ENCODE results near the gene ZDHHC17.
"Not testable (repeated sequence)": the region's sequence is repeated elsewhere in the genome, so short reads cannot be mapped to it uniquely, and the experiment has no call there.

ZDHHC17 gene

DNA sequence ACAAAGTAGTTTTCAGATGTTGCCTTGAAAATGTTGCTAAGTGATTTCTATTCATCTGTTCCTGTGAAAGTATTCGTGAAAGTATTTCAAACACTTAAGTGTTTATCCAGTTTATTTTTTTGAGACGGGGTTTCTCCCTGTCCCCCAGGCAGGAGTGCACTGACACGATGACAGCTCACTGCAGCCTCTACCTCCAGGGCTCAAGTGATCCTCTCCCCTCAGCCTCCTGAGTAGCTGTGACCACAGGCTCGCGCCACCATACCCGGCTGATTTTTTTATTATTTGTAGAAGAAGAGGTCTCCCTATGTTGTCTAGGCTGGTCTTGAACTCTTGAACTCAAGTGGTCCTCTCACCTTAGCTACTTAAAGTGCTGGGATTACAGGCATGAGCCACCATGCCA lies 1.7 kb downstream of the ZDHHC17 start:
- no peak for DNase-seq (ENCODE audit: low read depth in 2 of 2, low spot score in 1 of 2)

DNA sequence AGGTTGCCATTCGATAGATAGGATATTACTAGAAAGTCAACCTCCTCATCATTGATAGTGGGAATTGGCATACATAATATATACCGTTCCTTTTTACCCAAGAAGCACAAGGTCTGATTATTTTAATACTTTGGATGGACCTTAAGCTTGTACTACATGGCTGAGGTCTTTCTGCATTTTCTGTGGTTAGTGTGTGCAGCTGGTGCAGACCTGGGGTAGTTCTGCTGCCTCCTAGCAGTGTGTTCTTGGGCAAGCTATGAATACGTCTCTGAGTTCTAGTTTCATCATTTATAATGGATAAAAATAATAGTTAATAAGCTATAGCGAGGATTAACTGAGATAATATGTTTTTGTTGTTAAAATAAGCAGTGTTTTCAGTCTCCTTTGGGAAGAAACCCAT lies 2.2 kb downstream of the ZDHHC17 start:
- no peak for DNase-seq (ENCODE audit: low read depth in 2 of 2, low spot score in 1 of 2)

DNA sequence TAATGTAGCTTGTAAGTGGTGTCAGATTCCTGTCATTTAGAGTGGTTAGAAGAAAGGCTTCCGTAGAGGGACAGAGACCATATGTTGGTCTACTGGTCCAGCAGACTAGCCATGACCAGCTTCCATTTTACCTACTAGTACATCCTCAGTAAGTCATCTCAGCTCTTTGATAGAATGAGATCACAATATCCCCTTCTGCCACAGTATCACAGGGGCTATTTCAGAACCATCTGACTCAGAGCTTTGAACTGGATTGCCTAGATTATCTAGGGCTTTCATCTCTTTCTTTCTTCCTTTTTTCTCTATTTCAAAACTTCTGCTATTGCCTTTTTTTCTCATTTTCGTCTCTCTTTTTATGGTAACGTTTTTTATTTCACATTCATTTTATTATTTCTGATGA lies 4.7 kb downstream of the ZDHHC17 start:
- DNase-seq (ENCODE audit: low read depth in 2 of 2, low spot score in 1 of 2), result no peak

DNA sequence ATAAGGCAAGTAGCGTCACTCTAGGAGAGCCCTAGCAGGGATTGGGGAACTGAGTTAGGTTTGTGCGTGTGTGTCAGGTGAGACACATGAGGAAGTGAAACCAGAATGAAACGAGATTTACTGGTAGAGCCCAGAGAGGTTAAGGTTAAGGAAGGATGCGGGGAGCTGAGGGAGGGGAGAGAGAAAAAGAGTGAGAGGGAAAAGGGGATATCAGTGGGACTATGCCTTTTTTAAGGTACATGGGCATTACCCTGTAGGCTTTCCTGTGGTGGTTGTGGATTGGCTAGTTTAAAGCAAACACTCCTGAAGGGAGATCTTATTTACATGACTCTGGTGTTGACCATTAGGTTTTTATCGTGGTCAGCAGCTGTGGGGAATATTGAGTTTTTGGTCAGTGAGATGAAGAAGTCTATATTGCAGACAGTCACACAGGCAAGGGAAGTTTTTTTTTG lies 13.9 kb downstream of the ZDHHC17 start:
- DNase-seq (ENCODE audit: low read depth in 2 of 2, low spot score in 1 of 2), result no peak

DNA sequence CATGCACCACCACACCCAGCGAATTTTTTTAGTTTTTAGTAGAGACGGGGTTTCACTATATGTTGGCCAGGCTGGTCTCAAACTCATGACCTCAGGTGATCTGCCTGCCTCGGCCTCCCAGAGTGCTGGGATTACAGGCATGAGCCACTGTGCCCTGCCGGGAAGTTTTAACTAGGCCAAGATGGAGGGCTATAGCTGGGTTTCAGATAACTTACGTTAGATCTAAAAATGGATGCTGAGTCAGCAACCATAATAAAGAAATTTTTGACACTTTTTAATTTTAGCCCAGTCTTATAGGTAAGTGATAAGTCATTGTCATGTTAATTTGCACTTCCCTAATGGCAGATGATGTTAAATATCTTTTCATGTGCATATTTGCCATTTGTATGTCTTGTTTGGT lies 14.4 kb downstream of the ZDHHC17 start:
- no peak for DNase-seq (ENCODE audit: low read depth in 2 of 2, low spot score in 1 of 2)

DNA sequence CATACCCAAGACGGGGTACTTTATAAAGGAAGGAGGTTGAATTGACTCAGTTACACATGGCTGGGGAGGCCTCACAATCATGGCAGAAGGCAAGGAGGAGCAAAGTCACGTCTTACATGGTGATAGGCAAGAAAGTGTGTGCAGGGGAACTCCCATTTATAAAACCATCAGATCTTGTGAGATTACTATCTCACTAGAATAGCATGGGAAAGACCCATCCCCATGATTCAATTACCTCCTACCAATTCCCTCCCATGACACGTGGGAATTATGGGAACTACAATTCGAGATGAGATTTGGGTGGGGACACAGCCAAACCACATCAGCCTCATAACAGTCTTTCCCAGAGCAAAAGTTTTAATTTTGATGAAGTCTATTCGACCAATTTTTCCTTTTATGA lies 15.4 kb downstream of the ZDHHC17 start:
- DNase-seq (ENCODE audit: low read depth in 2 of 2, low spot score in 1 of 2), result not testable (repeated sequence)

DNA sequence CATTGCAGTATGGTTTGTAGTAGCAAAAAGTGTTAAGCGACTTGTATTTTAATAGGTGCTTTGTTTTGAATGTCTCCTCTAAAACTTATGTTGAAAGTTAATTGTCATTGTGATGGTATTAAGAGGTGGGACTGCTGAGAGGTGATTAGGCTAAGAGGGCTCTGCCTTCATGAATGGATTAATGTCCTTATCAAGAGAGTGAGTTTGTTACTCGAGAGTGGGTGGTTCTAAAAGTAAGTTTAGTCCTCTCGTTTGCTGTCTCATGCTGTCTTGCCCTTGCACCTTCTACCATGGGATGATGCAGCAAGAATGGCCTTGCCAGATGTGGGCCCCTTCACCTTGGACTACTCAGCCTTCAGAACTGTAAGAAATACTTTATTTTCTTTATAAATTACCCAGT lies 17.4 kb downstream of the ZDHHC17 start:
- DNase-seq (ENCODE audit: low read depth in 2 of 2, low spot score in 1 of 2), result no peak

DNA sequence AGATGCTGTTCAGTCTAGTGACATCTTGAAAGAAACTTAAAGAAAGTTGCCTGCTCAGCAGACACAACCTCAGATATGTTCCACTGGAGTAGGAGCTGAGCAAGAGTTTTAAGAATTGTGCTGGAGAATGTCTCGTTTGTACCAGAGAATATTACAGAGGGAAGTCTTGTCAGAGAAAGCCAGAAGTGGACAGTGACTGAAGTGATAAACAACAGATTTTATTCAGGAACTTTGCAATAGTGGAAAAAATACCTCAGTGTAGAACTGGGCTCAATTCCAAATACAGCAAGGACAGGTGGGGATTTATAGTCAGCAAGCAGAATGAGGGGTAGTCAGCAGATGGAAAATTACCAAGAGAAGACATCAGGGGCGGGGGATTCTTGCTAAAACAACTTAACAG lies 18.6 kb downstream of the ZDHHC17 start:
- DNase-seq (ENCODE audit: low read depth in 2 of 2, low spot score in 1 of 2), result no peak

DNA sequence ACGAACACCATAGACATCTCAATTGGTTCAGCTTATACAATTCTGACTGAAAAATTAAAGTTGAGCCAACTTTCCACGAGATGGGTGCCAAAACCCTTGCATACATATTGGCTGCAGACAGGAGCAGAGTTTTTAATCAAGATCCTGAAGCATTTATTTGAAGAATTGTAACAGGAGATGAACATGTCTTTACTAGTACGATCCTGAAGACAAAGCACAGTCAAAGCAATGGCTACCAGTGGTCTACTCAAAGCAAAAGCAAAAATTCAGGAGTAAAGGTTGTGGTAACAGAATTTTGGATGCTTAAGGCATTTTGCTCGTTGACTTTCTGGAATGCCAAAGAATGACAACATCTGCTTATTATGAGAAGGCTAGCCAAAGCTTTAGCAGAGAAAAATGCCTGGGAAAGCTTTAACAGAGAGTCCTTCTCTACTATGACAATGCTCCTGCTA lies 20.7 kb downstream of the ZDHHC17 start:
- DNase-seq (ENCODE audit: low read depth in 2 of 2, low spot score in 1 of 2), result no peak

DNA sequence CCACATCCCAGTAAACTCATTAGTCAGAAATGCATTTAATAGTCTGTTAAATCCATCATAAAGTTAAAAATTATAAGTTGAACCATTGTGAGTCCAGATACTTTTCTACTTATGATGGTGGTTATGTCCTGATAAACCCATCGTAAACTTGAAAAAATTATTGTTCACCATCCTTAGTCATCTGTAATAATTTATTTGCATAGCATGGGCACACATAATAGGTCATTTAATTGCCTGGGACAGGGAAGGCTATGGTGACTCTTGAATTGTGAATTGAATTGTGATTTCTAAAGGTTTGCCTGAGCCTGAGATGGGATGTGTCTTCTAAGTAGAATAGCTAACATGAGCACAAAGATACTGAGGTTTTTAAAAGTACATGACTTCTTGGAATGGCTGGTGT lies 21.5 kb downstream of the ZDHHC17 start:
- DNase-seq (ENCODE audit: low read depth in 2 of 2, low spot score in 1 of 2), result no peak

DNA sequence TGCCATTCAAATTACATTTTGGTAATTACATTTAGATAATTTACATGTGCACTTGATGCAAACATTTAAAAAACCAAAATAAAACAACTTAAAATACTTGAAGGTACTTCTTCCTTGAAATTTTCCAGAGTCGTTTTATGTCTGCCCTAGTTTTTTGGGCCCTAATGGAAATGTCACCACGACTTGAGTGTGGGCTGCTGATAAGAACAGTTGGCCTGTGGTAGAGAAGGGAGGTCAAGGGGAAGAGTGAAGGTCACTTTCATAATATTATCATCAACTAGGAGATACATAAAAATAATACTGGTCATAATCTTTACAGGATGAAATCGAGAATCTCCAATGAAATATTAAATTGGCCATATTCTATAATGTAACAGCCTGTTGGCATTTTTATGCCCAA lies 23.1 kb downstream of the ZDHHC17 start:
- no peak for DNase-seq (ENCODE audit: low read depth in 2 of 2, low spot score in 1 of 2)

DNA sequence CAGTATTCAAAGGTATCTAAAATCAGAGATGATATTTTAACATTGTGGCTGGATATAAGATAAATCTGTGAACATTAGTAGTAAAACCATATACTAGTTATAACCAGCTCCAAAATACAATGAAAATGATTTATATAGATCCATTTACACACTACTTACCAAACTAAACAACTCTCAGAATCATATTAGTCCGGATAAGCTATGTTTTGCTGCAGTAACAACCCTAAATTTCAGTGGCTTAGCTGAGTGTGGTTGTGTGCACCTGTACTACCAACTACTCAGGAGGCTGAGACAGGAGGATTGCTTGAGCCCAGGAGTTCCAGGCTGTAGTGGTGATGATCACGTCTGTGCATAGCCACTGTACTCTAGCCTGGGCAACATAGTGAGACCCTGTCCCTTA lies 23.8 kb downstream of the ZDHHC17 start:
- no peak for DNase-seq (ENCODE audit: low read depth in 2 of 2, low spot score in 1 of 2)

DNA sequence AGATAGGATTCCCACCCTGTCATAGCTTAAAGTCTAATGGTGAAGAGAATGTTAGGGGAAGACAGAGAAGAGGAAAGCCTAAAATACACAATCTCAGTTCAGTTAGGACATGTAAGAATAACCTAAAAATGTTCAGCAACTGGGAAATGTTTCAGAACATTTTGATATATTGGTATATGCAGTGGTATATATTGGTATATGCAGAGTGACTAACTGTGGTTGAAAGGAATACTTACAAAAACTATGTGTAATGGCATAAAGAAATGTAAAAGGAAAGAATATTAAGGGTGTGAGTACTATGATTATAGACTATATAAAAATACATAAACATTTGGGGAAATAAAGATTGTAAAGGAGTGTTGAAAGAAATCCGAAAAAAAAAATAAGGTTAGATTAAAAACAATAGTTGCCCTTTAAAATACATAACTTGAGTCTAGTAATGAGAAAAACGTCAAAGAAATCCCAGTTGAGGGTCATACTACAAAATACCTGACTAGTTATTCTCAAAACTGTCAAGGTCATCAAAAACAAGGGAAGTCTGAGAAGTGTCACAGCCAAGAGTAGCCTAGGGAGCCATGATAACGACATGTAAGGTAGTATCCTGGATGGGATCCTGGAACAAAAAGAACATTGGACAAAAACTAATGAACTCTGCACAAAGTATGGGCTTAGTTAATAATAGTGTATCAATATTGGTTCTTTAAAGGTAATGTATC lies 25.6 kb downstream of the ZDHHC17 start:
- no peak for DNase-seq (ENCODE audit: low read depth in 2 of 2, low spot score in 1 of 2)

DNA sequence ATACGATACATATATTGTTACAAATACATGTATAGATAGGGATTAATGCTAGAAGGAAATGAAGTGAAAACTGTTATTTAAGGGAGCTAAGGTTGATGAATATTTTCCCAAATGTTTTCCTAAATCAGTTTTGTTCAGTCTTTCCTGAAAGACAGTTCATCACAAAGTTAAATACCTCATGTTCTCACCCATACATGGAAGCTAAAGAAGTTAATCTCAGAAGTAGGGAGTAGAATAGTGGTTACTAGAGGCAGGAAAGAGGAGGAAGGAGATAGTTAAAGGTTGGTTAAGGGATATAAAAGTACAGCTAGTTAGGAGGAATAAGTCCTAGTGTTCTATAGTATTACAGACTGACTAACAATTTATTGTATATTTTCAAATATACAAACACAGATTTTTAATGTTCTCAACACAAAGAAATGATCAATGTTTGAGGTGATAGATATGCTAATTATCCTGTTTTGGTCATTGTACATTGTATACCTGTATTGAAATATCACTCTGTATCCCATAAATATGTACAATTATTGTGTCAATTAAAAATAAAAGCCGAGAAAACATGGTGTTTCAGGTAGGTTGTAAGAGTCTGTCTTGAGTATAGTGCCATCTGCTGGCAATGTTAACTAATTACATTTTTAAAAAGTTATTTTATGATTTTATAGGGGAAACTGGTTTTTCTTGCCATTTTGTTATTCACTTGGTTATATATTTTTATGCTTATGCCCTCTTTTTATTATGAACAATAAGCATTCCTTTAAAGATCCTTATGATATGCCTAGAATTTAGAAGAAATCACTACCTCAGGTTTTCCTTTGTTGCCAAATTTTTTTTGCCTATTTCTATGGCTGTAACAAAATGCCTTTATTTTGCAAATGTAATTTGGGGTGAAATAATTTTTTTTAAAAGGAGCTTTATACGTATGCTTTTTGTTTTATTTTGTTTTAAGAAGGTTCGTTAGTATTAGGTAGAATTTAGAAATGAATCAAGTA lies 26.9 kb downstream of the ZDHHC17 start:
- no peak for DNase-seq (ENCODE audit: low read depth in 2 of 2, low spot score in 1 of 2)

DNA sequence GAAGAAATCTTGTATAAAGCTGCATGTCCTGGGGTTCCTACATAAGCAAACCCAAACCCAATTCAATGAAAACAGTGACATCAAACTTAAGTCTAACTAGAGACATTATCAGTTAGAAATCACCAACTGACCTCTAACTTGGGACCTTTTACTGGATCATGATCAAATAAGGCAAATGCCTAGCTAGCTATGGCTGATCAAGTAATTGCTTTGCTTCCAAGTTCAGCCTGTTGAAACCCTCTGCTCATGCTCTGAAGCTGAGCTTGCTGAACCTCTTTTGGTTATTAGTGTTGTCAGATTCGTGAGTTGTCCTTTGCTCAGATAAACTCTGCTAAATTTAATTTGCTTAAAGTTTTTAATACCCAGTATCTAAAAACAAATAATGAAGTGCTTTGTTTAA lies 28.9 kb downstream of the ZDHHC17 start:
- no peak for DNase-seq (ENCODE audit: low read depth in 2 of 2, low spot score in 1 of 2)

DNA sequence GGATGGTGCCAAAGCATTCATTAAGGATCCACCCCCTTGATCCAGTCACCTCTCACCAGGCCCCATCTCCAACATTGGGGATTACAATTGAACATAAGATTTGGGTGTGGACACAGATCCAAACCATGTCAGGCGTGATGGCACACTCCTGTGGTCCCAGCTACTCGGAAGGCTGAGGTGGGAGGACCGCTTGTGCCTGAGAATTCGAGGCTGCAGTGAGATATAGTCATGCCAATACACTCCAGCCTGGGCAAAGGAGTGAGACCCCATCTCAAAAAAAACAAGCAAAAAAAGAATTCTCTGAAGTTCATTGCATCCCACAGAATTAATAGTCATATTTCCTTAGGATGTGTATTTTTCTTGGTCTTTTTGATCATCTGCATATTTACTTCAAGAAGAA lies 34.9 kb downstream of the ZDHHC17 start:
- DNase-seq (ENCODE audit: low read depth in 2 of 2, low spot score in 1 of 2), result no peak

DNA sequence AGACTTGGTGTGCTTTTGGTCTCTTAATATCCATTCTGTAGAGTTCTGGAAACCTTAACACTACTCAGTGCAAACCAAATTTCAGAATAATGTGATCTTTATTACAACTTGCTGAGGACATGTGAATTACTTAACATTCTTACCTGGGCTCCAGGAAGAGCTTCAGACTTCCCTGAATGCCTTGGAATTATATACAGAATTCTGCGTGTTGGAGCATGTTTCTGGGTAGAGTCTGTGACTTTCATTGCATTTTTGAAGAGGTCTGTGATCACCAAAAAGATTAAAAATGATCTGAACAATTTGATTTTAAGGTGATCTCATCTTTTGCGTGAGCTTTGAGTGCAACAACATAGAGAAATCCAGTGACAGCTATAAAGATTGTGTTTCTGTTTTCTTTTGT lies 35.4 kb downstream of the ZDHHC17 start:
- no peak for DNase-seq (ENCODE audit: low read depth in 2 of 2, low spot score in 1 of 2)

DNA sequence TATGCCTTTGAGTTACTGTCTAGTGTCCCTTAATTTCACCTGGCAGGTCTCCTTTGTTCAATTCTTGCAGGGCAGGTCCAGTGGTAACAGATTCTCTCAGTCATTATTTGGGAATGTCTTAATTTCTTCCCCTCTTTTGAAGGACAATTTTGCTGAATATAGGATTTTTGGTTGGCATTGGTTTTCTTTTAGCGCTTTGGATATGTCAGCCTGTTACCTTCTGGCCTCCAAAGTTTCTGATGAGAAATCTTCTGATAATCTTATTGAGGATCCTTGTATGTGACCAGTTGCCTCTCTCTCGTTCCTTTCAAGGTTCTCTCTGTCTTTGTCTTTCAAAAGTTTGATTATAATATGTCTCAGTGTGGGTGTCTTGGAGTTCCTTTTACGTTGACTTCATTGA lies 38.1 kb downstream of the ZDHHC17 start:
- no peak for DNase-seq (ENCODE audit: low read depth in 2 of 2, low spot score in 1 of 2)

DNA sequence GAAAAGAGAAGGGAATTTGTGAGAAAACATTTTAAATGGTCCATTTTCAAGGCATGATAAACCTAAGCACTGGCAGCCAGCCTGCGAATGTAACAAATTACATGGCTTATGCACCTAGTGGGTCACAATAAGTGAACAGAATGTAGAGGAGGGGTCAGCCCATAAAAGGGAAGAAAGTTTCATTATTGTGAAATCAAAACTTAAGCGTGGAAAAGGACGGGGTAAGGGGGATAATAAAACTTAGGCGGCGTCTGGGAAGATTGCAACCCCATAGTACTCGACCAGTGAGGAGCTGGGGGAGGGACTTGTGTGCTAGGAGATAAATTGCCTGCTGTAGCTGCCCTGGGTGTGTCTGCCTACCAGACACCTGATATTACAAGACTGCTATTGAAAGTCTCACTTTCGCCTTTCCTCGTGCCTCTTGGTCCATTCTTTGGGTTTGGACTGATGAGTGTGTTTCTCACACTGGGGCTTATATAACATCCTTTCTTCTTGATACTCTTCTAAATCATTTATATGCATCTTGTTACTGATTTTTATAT lies 40.6 kb downstream of the ZDHHC17 start:
- DNase-seq (ENCODE audit: low read depth in 2 of 2, low spot score in 1 of 2), result no peak

DNA sequence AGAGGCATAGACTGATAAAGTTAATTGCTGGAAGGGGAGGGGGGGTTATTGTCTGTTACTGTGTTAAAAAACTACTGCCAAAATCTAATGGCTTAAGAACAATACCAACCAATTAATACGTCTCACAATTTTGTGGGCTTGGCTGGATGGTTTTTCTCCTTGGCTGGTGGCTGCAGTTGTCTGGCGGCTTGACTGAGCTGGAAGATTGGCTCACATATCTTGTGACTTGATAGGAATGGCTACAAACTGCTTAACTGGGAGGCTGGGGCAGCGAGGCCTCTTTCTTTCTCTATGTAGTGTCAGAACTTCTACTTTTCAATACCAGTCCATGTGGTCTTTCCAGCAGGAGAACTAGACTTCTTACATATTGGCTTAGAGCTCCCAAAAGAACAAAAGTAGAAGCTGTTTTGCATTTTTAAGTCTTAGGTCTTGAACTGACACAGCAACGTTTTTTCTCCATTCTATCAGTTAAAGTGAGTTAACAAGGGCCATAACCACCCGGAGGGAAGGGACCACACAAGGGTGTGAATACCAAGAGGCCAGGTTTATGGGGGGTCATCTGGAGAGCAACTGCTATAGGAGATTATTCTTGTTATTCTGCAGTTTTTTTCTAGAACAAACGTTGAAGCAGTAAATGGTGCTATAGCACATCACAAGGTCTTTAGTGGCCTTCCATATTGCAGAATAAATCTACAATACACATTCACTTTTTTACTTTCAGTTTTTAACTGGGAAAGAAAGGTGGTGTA lies 46.9 kb downstream of the ZDHHC17 start:
- DNase-seq (ENCODE audit: low read depth in 2 of 2, low spot score in 1 of 2), result no peak

DNA sequence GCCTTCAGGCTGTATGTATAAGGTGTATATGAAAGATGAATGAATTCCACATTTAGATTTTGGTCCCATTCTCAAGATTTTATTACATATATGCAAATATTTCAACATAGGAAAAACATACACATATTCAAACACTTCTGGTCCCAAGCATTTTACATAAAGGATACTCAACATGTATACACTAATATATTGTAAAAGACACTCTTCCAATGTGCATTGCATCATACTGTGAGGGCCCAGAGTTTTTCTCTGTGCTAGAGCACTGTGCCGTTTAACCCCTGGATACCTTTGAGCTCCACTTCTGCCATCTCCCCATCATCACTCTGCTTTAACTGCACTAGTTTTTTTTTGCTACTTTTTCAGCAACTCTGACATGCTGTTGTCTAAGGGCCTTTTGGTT lies 48.1 kb downstream of the ZDHHC17 start:
- no peak for DNase-seq (ENCODE audit: low read depth in 2 of 2, low spot score in 1 of 2)

Data from stimulated activated CD8-positive, alpha-beta memory T cell treated with anti-CD3 and anti-CD28 coated beads, Interleukin-4, amount 100 ng/mL, for 1 hour (primary cell).